HG03045 (cell line): ENCODE data around the gene MATN3.

Experiments used
- ATAC-seq: cut with Tn5 transposase; IDR thresholded peaks from one replicate; pipeline ENCODE4 v1.9.1; 2021; ENCODE audit warnings: mild to moderate bottlenecking, moderate library complexity; ENCODE audit not compliant: unreplicated experiment

MATN3 gene

GRCh38 chr2:20037660-20038059 lies 25.2 kb upstream of the MATN3 start:
- ATAC-seq = no peak

GRCh38 chr2:20035955-20036666 lies 23.6 kb upstream of the MATN3 start:
- ATAC-seq = no peak

GRCh38 chr2:20034821-20035220 lies 22.4 kb upstream of the MATN3 start:
- no peak for ATAC-seq

GRCh38 chr2:20034218-20034617 lies 21.8 kb upstream of the MATN3 start:
- no peak for ATAC-seq

GRCh38 chr2:20033322-20033721 lies 20.9 kb upstream of the MATN3 start:
- ATAC-seq = no peak

- ATAC-seq = no peak
Observed at GRCh38 chr2:20030224-20030623, 17.8 kb upstream of the MATN3 start.

GRCh38 chr2:20027705-20028434 lies 15.4 kb upstream of the MATN3 start:
- ATAC-seq = no peak

GRCh38 chr2:20027260-20027677 lies 14.8 kb upstream of the MATN3 start:
- no peak for ATAC-seq

GRCh38 chr2:20025065-20025786 lies 12.8 kb upstream of the MATN3 start:
- no peak for ATAC-seq

GRCh38 chr2:20023688-20024087 lies 11.2 kb upstream of the MATN3 start:
- ATAC-seq = no peak

- ATAC-seq = no peak
Observed at GRCh38 chr2:20021405-20022009, 9.0 kb upstream of the MATN3 start.

- ATAC-seq = no peak
Observed at GRCh38 chr2:20019747-20020146, 7.3 kb upstream of the MATN3 start.

GRCh38 chr2:20018601-20019152 lies 6.2 kb upstream of the MATN3 start:
- ATAC-seq = no peak

- no peak for ATAC-seq
Observed at GRCh38 chr2:20016346-20016745, 3.9 kb upstream of the MATN3 start.

GRCh38 chr2:20015482-20016083 lies 3.1 kb upstream of the MATN3 start:
- ATAC-seq = no peak

- no peak for ATAC-seq
Observed at GRCh38 chr2:20013126-20013849, 820 bp upstream of the MATN3 start.

GRCh38 chr2:20012032-20012281 lies 511 bp downstream of the MATN3 start:
- ATAC-seq = no peak

GRCh38 chr2:20011276-20012031 lies 1.0 kb downstream of the MATN3 start:
- no peak for ATAC-seq

- ATAC-seq = no peak
Observed at GRCh38 chr2:20008703-20009102, 3.8 kb downstream of the MATN3 start.
